Activated T-cell treated with anti-CD3 and anti-CD28 coated beads for 48 hours (primary cell): Measurements from ENCODE around the gene HYOU1.
"Not testable (repeated sequence)": the region's sequence is repeated elsewhere in the genome, so short reads cannot be mapped to it uniquely, and the experiment has no call there.

Experiments
- DNase-seq: peaks from one replicate; pipeline ENCODE4 v3.0.0-alpha.2; 2020; ENCODE audit warnings: low read depth

HYOU1 gene

DNA sequence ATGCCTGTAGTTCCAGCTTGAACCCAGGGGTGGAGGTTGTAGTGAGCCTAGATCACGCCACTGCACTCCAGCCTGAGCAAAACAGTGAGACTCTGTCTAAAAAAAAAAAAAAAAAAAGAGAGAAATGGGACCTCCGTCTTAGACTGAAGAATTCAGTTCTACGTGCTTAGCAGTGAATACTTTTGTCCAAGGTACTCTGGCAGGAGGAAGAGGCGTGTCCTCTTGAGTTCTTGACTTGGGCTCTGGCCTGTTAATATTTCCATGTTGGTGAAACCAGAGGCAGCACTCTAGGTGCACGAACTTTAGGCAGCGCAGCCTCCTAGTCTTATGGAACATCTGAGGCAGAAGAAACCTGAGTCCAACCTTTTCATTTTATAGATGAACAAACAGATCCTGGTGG lies 30.1 kb upstream of the HYOU1 start:
- DNase-seq, result no peak

- DNase-seq, result no peak
Observed at GRCh38 chr11:119085437-119085847, 28.4 kb upstream of the HYOU1 start.

GRCh38 chr11:119084663-119085436 lies 27.8 kb upstream of the HYOU1 start, which contains the start of gene HMBS:
Gene HMBS, plus strand, starts transcription at chr11:119084881. Its CDS starts 153 bp downstream, at chr11:119085034.
- DNase-seq, result peak; percentile 92

DNA sequence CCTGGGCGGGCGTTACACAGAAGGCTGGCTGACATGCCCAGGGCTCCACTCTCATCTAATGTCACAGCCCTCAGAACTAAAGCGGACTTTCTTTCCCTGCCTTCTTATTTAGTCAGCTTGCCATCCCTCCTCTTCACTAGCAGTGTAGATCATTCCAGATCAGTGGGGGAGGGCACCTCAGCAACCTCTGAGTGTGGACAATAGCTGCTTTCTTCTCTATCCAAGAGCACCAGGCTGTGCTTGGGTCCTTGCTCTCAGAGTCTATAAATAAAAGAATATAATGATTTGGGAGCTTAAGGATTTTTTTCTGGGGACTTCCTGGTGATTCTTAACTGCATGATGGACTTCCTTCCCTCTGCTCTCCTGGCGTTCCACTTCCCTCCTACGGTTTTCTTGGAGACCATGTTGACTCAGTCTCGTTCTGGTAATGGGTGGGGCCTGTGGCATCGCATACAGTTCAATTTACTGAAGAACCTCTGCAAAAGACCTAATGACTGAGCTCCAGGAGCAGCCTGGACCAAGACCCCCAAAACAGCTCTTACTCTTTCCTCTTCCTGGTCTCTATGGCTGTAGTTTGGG lies 24.8 kb upstream of the HYOU1 start:
- no peak for DNase-seq

GRCh38 chr11:119078675-119079420 lies 21.8 kb upstream of the HYOU1 start:
- DNase-seq, result no peak

DNA sequence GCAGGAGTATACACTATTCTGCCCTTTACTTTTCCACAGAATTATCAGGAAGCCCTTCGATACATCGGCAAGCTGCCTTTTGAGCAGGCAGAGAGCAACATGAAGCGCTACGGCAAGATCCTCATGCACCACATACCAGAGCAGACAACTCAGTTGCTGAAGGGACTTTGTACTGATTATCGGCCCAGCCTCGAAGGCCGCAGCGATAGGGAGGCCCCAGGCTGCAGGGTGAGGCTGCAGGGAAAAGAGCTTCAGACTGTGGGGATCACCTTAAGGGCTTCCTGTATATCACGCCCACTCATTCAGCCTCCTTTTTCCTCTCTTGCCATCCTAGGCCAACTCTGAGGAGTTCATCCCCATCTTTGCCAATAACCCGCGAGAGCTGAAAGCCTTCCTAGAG lies 20.8 kb upstream of the HYOU1 start:
- no peak for DNase-seq

DNA sequence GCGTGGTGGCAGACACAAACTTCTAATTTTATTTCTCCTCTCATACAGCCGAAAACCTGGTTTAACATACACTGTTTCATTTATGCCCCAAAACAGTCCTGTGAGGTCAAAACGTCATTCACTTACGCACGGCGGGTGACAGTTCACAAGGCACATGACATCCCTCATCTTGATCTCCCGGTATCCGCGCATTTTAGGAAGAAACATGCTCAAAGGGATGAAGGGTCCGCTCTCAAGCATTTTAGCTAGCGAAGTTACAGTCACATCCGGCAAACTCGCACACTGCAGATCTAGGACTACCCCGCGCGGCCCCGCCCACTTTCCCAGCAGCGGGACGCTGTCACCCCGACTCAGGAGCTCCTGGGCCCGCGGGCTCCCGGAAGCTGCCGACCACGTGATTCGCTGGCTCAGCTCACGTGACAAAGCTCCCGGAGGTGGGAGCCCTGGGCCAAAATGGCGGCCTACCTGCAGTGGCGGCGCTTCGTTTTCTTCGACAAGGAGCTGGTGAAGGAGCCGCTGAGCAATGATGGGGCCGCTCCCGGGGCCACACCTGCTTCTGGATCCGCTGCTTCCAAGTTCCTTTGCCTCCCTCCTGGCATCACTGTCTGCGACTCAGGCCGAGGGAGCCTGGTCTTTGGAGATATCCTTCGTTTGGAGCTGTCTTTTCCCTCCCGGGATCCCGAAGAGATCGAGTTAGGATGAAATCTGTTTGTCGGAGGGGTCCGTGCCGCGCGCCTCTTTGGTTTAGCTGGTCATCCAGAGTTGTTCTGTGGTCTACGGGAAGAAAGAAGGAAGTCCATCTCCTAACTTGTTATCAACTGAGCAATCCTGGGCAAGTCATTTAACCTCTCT lies 10.6 kb upstream of the HYOU1 start, which contains the start of gene VPS11:
Gene VPS11, plus strand, starts transcription at position 448 of the 852 bp plus-strand sequence. Its CDS starts 6 bp downstream, at position 454.
- DNase-seq, result peak; percentile 98

- peak; percentile 19 for DNase-seq
Observed at GRCh38 chr11:119065369-119065768, 8.4 kb upstream of the HYOU1 start.

- DNase-seq, result no peak
Observed at GRCh38 chr11:119062779-119063178, 5.8 kb upstream of the HYOU1 start.

DNA sequence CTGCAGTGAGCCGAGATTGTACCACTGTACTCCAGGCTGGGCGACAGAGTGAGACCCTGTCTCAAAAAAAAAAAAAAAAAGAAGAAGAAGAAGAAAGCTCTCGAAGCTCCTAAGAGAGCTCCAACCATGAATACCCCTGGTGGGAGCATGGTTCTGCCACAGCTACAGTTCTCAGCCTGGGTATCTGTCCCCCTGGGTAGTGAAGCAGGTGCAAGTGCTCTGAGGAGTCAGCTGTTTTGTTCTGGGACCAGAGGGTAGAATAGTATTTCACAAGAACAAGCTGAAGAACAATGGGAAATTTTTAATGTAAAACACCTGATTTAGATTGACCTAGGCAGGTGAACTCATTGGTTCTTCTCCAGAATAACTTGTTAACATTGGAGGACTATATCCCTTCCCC lies 4.3 kb upstream of the HYOU1 start:
- DNase-seq, result no peak

DNA sequence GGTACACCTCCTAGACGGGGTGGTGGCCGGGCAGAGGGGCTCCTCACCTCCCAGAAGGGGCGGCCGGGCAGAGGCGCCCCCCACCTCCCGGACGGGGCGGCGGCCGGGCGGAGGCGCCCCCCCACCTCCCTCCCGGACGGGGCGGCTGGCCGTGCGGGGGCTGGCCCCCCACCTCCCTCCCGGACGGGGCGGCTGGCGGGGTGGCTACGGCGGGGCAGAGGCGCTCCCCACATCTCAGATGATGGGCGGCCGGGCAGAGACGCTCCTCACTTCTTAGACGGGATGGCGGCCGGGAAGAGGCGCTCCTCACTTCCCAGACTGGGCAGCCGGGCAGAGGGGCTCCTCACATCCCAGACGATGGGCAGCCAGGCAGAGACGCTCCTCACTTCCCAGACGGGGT lies 2.1 kb upstream of the HYOU1 start:
- not testable (repeated sequence) for DNase-seq

- DNase-seq, result peak; percentile 25
Observed at GRCh38 chr11:119056421-119056999, 495 bp downstream of the HYOU1 start.

DNA sequence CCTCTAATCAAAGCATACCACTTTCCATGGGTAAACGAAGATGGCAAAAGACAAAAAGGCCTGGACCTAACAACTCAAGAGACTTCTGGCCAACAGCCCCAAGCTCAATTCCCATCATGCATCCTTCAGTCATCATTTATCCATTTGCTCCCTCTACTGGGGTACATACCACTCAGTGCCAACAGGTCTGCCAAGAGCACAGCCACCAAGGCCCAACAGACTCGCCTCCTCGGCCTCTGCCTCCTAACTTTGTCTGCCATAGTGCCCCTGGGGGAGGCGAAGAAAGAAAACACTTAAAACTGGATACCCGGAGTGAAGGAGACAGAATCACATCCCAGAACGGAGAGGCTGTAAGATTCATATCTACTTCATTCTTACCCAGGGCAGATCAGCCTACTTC lies 1.1 kb downstream of the HYOU1 start:
- no peak for DNase-seq

- DNase-seq, result no peak
Observed at GRCh38 chr11:119054418-119054817, 2.6 kb downstream of the HYOU1 start.

GRCh38 chr11:119052163-119052814 lies 4.7 kb downstream of the HYOU1 start:
- no peak for DNase-seq

DNA sequence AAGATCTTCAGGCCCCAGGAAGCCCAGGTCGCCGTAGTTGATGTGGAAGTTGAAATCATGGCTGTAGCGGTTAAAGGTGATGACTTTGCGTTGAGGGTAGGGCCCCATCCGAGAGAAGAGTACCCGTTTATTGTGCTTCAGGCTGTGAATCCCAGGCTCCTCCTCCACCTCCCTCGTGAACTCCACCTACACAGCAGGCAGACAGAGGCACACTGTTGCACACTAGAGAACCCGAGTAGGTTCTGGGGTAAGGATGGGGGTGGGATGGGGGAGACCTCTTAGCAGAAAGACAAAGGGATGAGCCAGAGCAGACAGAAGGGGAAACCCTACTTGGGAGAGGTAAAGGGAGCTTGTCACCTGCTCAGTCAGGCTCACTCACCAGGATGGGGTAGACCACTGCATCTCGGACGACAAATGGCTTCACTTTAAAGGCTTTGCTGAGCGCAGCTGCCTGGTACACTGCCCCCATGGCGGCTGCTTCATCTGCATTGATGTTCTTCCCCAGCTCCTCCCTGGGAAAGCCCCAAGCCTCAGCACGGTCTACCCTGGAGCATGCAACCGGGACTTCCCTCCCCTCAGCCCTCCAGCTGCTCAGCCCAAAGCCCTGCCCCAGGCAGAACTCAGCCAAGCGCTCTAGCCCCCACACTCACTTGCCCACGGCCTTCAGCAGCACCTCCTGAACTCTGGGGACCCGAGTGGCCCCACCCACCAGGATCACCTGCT lies 5.4 kb downstream of the HYOU1 start:
- DNase-seq, result no peak

DNA sequence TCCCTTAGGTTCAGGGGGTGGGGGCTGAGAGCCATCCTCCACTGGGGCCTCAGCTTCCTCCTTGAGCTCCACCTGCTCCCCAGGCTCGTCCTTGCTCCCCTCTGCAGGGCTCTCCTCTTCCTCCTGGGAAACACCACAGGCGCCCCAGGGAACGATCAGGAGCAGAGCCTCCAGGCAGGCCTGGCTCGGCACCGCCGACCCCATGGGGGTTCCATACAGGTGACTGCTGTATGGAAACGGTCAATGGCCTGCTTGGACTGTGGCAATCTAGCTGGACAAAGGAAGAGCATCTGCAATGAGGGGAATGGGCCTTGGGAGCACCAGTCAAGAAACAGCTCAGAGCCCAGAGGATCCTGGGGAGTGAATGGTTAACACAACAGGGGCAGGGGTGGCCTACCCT lies 7.9 kb downstream of the HYOU1 start:
- no peak for DNase-seq

DNA sequence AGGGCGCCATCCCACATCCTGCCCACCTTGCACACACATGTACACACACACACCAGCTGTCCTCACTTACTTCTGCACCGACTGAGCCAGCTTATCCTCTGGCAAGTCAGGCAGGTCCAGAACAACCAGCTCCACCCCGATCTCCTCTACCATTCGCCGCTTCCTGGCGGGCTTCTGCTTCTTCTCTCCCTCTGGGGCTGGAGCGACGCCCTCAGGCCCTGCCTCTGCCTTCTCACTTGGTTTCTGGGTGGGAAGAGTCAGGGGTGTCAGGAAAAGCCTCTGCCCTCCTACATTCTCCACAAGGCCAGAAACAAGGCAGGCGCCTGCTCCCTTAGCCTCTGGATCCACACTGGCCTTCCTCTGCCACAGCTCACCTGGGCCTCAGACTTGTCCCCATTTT lies 8.4 kb downstream of the HYOU1 start:
- DNase-seq, result no peak

- DNase-seq, result no peak
Observed at GRCh38 chr11:119047205-119047604, 9.8 kb downstream of the HYOU1 start.

DNA sequence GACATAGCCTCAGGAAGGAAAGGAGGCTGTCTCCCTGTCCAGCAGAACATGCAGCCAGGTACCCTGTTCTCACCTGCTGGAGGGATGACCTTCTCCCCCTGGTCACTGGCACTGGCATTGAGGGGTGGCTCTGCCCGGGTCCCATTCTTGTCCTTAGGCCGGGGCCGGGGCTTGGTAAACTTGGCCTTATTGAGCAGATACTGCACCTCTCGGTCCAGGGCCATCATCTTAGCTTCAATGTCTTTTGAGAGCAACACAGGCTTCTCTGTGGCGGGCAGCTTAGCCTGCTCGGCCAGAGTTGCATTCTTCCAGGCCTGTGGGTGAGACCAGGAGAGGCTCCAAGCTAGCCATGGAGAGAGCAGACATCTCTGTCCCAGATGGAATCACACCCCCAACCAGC lies 10.5 kb downstream of the HYOU1 start:
- no peak for DNase-seq
